ACC112 (cell line): Measurements from ENCODE around the gene MOV10L1.

Experiments
- H2AFZ ChIP-seq: fragments of 200-600 bp; sonication (generic); one replicate; pipeline ENCODE4 v1.6.0; 2017; ENCODE audit warnings: antibody characterized with exemption, low read length; ENCODE audit not compliant: unreplicated experiment
- H3K27ac ChIP-seq: fragments of 200-600 bp; sonication (generic); 2 replicates; pipeline ENCODE4 v1.5.1; 2014; ENCODE audit warnings: low read depth, mild to moderate bottlenecking, antibody characterized with exemption, low read length, moderate library complexity
- H3K27me3 ChIP-seq: fragments of 200-600 bp; sonication (generic); 2 replicates; pipeline ENCODE4 v1.6.1; 2014; ENCODE audit warnings: mild to moderate bottlenecking, antibody characterized with exemption, low read length, moderate library complexity, mixed read lengths; ENCODE audit not compliant: insufficient read depth
- H3K36me3 ChIP-seq: fragments of 200-600 bp; sonication (generic); 2 replicates; pipeline ENCODE4 v1.6.1; 2016; ENCODE audit warnings: mild to moderate bottlenecking, antibody characterized with exemption, low read length, moderate library complexity, mixed read lengths; ENCODE audit not compliant: insufficient read depth
- H3K4me1 ChIP-seq: fragments of 200-600 bp; sonication (generic); one replicate; pipeline ENCODE4 v1.6.1; 2016; ENCODE audit warnings: low read length, mixed read lengths; ENCODE audit not compliant: insufficient read depth, unreplicated experiment, control insufficient read depth
- H3K4me3 ChIP-seq: fragments of 200-600 bp; sonication (generic); 2 replicates; pipeline ENCODE4 v1.5.1; 2014; ENCODE audit warnings: mild to moderate bottlenecking, low read depth, low read length
- H3K79me2 ChIP-seq: fragments of 200-600 bp; sonication (generic); one replicate; pipeline ENCODE4 v1.6.0; 2016; ENCODE audit warnings: low read length; ENCODE audit not compliant: control insufficient read depth, unreplicated experiment, insufficient read depth

MOV10L1 gene

GRCh38 chr22:50211147-50211546, 121.3 kb downstream of the MOV10L1 start:
- H3K4me1 ChIP-seq, result no peaks in the 10 kb centered on the region
- H3K27me3 ChIP-seq, result no peaks in the 10 kb centered on the region
- H3K79me2 ChIP-seq, result no peaks in the 10 kb centered on the region
- no peak overlapping the region for H3K27ac ChIP-seq
- H3K4me3 ChIP-seq, result no peak overlapping the region
- H3K36me3 ChIP-seq, result no peaks in the 10 kb centered on the region
- H2AFZ ChIP-seq, result no peak overlapping the region
